Effector CD4-positive, alpha-beta T cell (primary cell): ENCODE data around the gene ANTKMT.
"Not testable (repeated sequence)": the region's sequence is repeated elsewhere in the genome, so short reads cannot be mapped to it uniquely, and the experiment has no call there.

Experiments
- DNase-seq: peaks from one replicate; pipeline ENCODE4 v3.0.0-alpha.2; 2020

ANTKMT gene

GRCh38 chr16:728890-729744 is 8.2 kb downstream of the ANTKMT start:
- no peak for DNase-seq

- no peak for DNase-seq
These were observed 9.1 kb downstream of the ANTKMT start for GRCh38 chr16:729768-730665.

- no peak for DNase-seq
These were observed 9.9 kb downstream of the ANTKMT start for GRCh38 chr16:730666-731509.

- DNase-seq: no peak
These were observed 11.4 kb downstream of the ANTKMT start for GRCh38 chr16:732332-732731.

- DNase-seq: no peak
These were observed 12.0 kb downstream of the ANTKMT start for GRCh38 chr16:732936-733335.

- peak; percentile 1 for DNase-seq
These were observed 12.6 kb downstream of the ANTKMT start for GRCh38 chr16:733382-734207.

GRCh38 chr16:734208-734980 is 13.4 kb downstream of the ANTKMT start:
- DNase-seq: no peak

GRCh38 chr16:734981-735881 is 14.3 kb downstream of the ANTKMT start:
- peak; percentile 1 for DNase-seq

GRCh38 chr16:735982-736453 is 15.1 kb downstream of the ANTKMT start:
- DNase-seq: no peak

- no peak for DNase-seq
These were observed 16.1 kb downstream of the ANTKMT start for GRCh38 chr16:736936-737481.

- DNase-seq: no peak
These were observed 18.9 kb downstream of the ANTKMT start for GRCh38 chr16:739560-740458.

- DNase-seq: no peak
These were observed 19.5 kb downstream of the ANTKMT start for GRCh38 chr16:740459-740763.

GRCh38 chr16:740764-741505 is 20.0 kb downstream of the ANTKMT start, which contains the start of gene CIAO3:
Gene CIAO3 (minus strand): TSS chr16:740997. CDS start chr16:740985, 12 bp downstream.
- peak; percentile 88 for DNase-seq

GRCh38 chr16:741986-742629 is 21.2 kb downstream of the ANTKMT start:
- no peak for DNase-seq

- not testable (repeated sequence) for DNase-seq
These were observed 21.9 kb downstream of the ANTKMT start for GRCh38 chr16:742894-743293.

- no peak for DNase-seq
These were observed 23.0 kb downstream of the ANTKMT start for GRCh38 chr16:743794-744500.
